A549 treated with RU486 at 1 μM for 4 hours (cell line): Measurements from ENCODE around the gene ALDH3A2. TPM values are rescaled to one million over a fixed set of nuclear protein-coding genes. Genes with fewer than 3 reads are reported as not detected.

ENCODE experiments used
- total RNA-seq: library from RNA; stranded (reverse); fragments of 200-300 nt; extraction: Qiagen RNA extraction; gene quantifications from 5 replicates; pipeline ENCODE4 v1.2.3, GENCODE V29; 2022; ENCODE audit warnings: low read depth

Gene ALDH3A2
- total RNA-seq: 151 to 176 TPM (median 169 TPM) in 5 replicates

DNA sequence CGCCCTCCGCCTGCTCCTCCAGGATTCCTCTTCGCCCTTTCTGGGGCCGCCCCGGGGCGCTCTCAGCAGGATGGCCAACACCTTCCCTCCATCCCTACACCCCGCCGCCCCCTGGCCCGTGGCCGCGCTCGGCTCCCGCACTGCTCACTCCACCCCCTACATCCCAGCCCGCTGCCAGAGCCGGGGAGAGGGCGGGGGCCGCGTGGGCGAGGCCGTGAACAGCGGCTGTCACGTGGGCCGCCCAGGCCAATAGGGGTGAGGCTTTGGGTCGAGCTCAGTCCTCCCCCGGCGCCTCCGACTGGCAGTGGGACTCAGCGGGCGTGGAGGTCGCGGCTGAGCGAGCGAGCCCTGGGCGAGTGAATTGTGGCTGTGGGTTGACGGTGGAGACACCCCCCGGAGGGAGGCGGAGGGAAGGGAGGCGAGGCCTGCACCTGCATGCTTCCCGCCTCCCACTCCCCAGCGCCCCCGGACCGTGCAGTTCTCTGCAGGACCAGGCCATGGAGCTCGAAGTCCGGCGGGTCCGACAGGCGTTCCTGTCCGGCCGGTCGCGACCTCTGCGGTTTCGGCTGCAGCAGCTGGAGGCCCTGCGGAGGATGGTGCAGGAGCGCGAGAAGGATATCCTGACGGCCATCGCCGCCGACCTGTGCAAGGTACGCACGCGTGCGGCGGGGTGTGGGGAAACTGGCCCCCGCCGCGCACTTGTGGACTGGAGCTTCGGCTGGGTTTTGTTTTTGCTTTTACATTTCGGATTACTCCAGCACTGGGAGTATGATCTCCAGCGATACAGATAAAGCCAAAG is at the start of gene ALDH3A2:
TSS of gene ALDH3A2 (plus strand) at position 277 of the 799 bp plus-strand sequence. CDS start at position 498, 221 bp downstream.

GRCh38 chr17:19716108-19717030 is 67.8 kb downstream of the ALDH3A2 start, which contains the start of gene SLC47A2:
SLC47A2 (minus strand) TSS chr17:19716584; CDS start chr17:19716555, 29 bp downstream.

Other genes starting within 250 kb of the ALDH3A2 start
- gene RNF112, start 237.5 kb upstream of the ALDH3A2 start, total RNA-seq: 0.23 to 0.60 TPM (median 0.46 TPM) in 5 replicates
- 22.6 to 26.0 TPM (median 22.8 TPM) in 5 replicates for gene SLC47A1, start 114.9 kb upstream of the ALDH3A2 start, total RNA-seq
- 0.11 to 0.27 TPM (median 0.17 TPM) in 4 of 5 replicates, not detected in the other for gene SLC47A2, start 67.8 kb downstream of the ALDH3A2 start, total RNA-seq
- gene ALDH3A1, start 99.5 kb downstream of the ALDH3A2 start, total RNA-seq: 783 to 1,160 TPM (median 824 TPM) in 5 replicates
- 8.2 to 16.4 TPM (median 13.3 TPM) in 5 replicates for gene ULK2, start 219.2 kb downstream of the ALDH3A2 start, total RNA-seq